Naive thymus-derived CD4-positive, alpha-beta T cell (primary cell): ENCODE results near the gene GON4L. TPM values are rescaled to one million over a fixed set of nuclear protein-coding genes. Genes with fewer than 3 reads are reported as not detected.

Experiments used
- ATAC-seq: fragments of 150-1000 bp; cut with Tn5 transposase; 2 replicates; pipeline ENCODE4 v1.10.0; 2021; ENCODE audit warnings: mild to moderate bottlenecking, moderate library complexity
- CTCF ChIA-PET: fragments of 350-600 bp; sonication (Branson Sonifier 250); formaldehyde crosslinking; loops from one replicate; lab custom pipeline; 2021; ENCODE audit warnings: antibody characterized with exemption; lab: Charles Lee
- POLR2A ChIA-PET: fragments of 350-600 bp; sonication (Branson Sonifier 250); formaldehyde crosslinking; loops from one replicate; lab custom pipeline; 2021; ENCODE audit warnings: antibody characterized with exemption, inconsistent platforms; lab: Charles Lee
- DNase-seq, 9 donors: peaks; one replicate each; pipeline versions ENCODE4 v3.0.0 to v3.0.0-alpha.2; 2020 to 2022; ENCODE audit warnings: mixed read lengths in 1 of 9
- H3K27ac ChIP-seq: one replicate; pipeline ENCODE4 v1.7.0; 2013; ENCODE audit warnings: mild to moderate bottlenecking, low read depth, low read length, moderate library complexity
- H3K27me3 ChIP-seq, 2 donors: one replicate each; pipeline ENCODE4 v1.7.0; 2013; ENCODE audit warnings: low read length in 2 of 2, mild to moderate bottlenecking in 2 of 2, moderate library complexity in 2 of 2; ENCODE audit not compliant: control insufficient read depth in 2 of 2, insufficient read depth in 2 of 2
- H3K36me3 ChIP-seq, 3 experiments: 1 replicate in 2 of 3; 2 replicates in 1 of 3; pipeline ENCODE4 v1.7.0; 2013; ENCODE audit warnings: low read length in 3 of 3, mild to moderate bottlenecking in 3 of 3, moderate library complexity in 1 of 3; ENCODE audit not compliant: insufficient read depth in 3 of 3, control insufficient read depth in 2 of 3
- H3K4me1 ChIP-seq, 2 donors: one replicate each; pipeline ENCODE4 v1.7.0; 2013; ENCODE audit warnings: low read length in 2 of 2, mild to moderate bottlenecking in 2 of 2, moderate library complexity in 1 of 2; ENCODE audit not compliant: control insufficient read depth in 2 of 2, insufficient read depth in 2 of 2
- H3K4me3 ChIP-seq: 2 replicates; pipeline ENCODE4 v1.7.0; 2013; ENCODE audit warnings: mild to moderate bottlenecking, low read length
- H3K9me3 ChIP-seq, 3 experiments: 1 replicate in 2 of 3; 2 replicates in 1 of 3; pipeline ENCODE4 v1.7.0; 2013; ENCODE audit warnings: low read length in 3 of 3; ENCODE audit not compliant: control insufficient read depth in 2 of 3
- H3K27ac Mint-ChIP-seq, 9 donors: one replicate each; pipeline ENCODE4 v1.8.0; 2020 to 2022; ENCODE audit warnings: mixed read lengths in 9 of 9, mild to moderate bottlenecking in 8 of 9, moderate library complexity in 5 of 9, inconsistent platforms in 2 of 9
- H3K27me3 Mint-ChIP-seq, 5 donors: one replicate each; pipeline ENCODE4 v1.8.0; 2021 to 2022; ENCODE audit warnings: mixed read lengths in 5 of 5, mild to moderate bottlenecking in 1 of 5
- H3K36me3 Mint-ChIP-seq, 5 donors: one replicate each; pipeline ENCODE4 v1.8.0; 2020 to 2022; ENCODE audit warnings: mixed read lengths in 5 of 5, mild to moderate bottlenecking in 3 of 5, inconsistent platforms in 1 of 5
- H3K4me1 Mint-ChIP-seq, 7 donors: one replicate each; pipeline ENCODE4 v1.8.0; 2020 to 2022; ENCODE audit warnings: mixed read lengths in 7 of 7, mild to moderate bottlenecking in 3 of 7, inconsistent platforms in 1 of 7
- H3K4me3 Mint-ChIP-seq, 10 donors: one replicate each; pipeline ENCODE4 v1.8.0; 2020 to 2022; ENCODE audit warnings: mild to moderate bottlenecking in 10 of 10, mixed read lengths in 10 of 10, moderate library complexity in 6 of 10, inconsistent platforms in 2 of 10
- H3K9me3 Mint-ChIP-seq, 11 donors: one replicate each; pipeline ENCODE4 v1.8.0; 2020 to 2022; ENCODE audit warnings: mixed read lengths in 11 of 11, mild to moderate bottlenecking in 4 of 11, inconsistent platforms in 1 of 11, moderate library complexity in 1 of 11
- intact Hi-C, 2 donors: fragments of 100-400 bp; cut with micrococcal nuclease; formaldehyde crosslinking; loops; one replicate each; pipeline ENCODE4 v1.15.1; 2023
- polyA plus RNA-seq, 2 donors: library from polyadenylated mRNA; unstranded; fragments of 300-500 nt; fragmentation: Illumina TruSeq; gene quantifications; one replicate each; pipeline ENCODE4 v1.2.3, GENCODE V29; 2021
- total RNA-seq, 6 experiments: library from RNA in 5 of 6; stranded (reverse) in 5 of 6; gene quantifications; 1 replicate in 5 of 6; 2 replicates in 1 of 6; pipeline ENCODE4 v1.2.3 and lab custom pipeline; 2021 to 2026

The GON4L gene
- total and polyA plus RNA-seq, 7 experiments from 2014 or later, result 25.4 to 138 (median 101) TPM

DNA sequence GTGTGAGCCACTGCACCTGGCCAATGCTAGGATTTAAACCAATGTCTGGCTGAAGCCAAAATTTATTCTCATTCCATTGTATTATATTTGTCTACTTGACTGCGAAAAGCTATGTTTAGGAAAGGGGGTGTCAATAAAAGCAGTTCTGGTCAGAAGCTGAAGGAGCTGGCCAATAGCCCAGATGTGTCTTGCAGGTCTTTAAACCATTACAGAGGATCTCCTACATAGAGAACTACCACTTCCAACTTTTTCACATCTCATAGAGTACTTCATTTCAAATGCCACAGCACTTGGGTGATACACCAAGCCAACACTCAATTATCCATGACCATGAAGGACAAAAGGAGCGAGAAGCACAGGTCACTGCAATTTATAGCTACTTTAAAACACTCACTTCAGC lies 4.9 kb upstream of the GON4L start:
- Histone ChIP-seq H3K4me3 (no peak overlapping the region), H3K36me3 (no peaks in the 10 kb centered on the region), H3K9me3 (no peaks in the 10 kb centered on the region), H3K27me3 (no peaks in the 10 kb centered on the region), H3K4me1 (peaks cover 10 to 12% of the 10 kb centered on the region in 2 donors), H3K27ac (no peak overlapping the region)
- H3K27ac Mint-ChIP-seq, result no peak overlapping the region
- DNase-seq, result no peak
- no peak for ATAC-seq
- POLR2A ChIA-PET, result no interaction called here
- H3K9me3 Mint-ChIP-seq, result no peaks in the 10 kb centered on the region
- CTCF ChIA-PET, result interaction anchor here (0.6 kb wide), 1 partner anchor 118 kb away, joined by 3 read pairs; no protein-coding TSS in a partner anchor
- intact Hi-C loops, result no loop called here
- peaks cover 0 to 24% (median 11%) of the 10 kb centered on the region in 5 donors for H3K27me3 Mint-ChIP-seq
- H3K4me3 Mint-ChIP-seq, result no peak overlapping the region
- peaks cover 0 to 7% (median 0%) of the 10 kb centered on the region in 5 donors for H3K36me3 Mint-ChIP-seq
- H3K4me1 Mint-ChIP-seq, result peaks cover 0 to 42% (median 20%) of the 10 kb centered on the region in 7 donors

DNA sequence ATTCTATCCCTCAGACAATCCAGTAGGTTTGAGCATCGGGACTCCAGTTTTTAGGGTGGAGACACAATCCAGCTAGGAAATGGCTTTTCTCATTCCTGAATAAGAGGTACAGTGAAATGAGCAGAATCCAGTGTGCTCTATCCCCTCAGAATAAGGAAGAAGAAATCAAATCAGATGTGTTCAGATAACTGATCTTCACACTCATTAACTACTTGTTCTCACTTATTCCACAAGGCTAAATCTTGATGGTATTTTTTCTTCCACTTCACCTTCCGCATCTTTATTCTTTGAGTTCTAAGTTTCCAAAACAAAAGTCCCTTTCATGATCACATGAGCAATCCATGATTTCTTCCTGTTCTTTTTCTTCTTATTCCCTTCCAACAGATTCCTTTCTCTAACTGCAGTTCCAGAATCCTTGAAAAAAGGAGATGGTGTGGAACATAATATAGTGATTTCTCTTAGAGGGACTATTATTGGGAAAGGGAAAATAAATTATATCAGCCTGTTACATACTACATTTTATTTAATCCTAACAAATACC lies 4.0 kb upstream of the GON4L start:
- intact Hi-C loops, result no loop called here
- Histone ChIP-seq H3K9me3 (no peaks in the 10 kb centered on the region), H3K4me1 (peaks cover 16 to 18% of the 10 kb centered on the region in 2 donors), H3K36me3 (no peaks in the 10 kb centered on the region), H3K27ac (no peak overlapping the region), H3K27me3 (no peaks in the 10 kb centered on the region), H3K4me3 (no peak overlapping the region)
- Mint-ChIP-seq H3K9me3 (no peaks in the 10 kb centered on the region), H3K36me3 (peaks cover 0 to 8% (median 0%) of the 10 kb centered on the region in 5 donors), H3K4me3 (peak overlapping the region in 2 of 10 donors; percentile 39 to 95), H3K4me1 (peaks cover 0 to 44% (median 28%) of the 10 kb centered on the region in 7 donors), H3K27ac (peak overlapping the region in 1 of 9 donors; percentile 74), H3K27me3 (peaks cover 0 to 24% (median 11%) of the 10 kb centered on the region in 5 donors)
- CTCF ChIA-PET, result no interaction called here
- ATAC-seq (no peak), DNase-seq (no peak)
- POLR2A ChIA-PET, result interaction anchor here (0.7 kb wide), 1 partner anchor 176 kb away, joined by 3 read pairs; no protein-coding TSS in a partner anchor

DNA sequence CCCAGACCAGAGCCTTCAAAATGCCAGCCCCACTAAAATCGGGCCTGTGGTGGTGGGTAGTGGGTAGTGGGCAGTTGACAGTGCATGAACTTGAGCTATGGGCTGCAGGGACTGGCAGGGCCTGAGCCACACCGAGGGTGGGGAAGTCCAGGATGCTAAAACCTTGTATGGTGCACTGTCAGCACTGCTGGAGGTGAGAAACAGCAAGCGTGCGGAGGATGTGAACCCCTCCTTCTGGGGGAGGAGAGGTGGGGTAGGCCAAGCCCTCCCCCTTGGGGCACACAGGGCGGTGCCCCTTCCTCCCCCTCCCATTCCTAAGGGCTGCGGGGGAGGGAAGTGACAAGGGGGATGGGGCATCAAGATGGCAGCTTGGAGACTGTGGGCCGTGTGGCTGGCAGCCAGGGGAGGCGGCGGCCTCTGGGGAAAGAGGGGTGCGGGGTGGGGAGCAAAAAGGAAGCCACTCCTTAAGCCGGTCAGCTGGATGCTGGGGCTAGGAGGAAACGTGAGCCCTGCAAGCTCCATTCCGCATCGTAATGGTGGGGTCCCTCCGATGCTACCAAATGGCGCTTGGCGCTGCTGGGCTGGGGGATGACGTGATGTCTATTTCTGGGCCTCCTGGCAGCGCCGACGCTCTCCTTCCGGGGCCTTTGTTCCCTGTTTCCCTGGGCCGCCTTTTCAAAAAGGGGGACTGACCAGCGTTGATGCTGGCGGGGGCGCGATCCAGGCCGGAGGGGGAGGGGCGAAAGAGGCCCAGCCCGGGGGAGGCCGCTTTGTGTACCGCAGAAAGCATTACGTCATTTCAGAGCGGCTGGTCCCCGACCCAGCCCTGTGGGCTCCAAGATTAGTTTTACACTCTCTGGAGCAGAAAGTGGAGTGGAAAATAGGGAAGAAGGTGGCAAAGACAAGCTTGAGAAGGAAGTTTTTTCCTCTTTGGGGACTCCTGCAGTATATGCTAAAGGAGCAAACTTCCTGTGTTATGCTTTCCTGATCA lies 3.2 kb upstream of the GON4L start:
- ChIA-PET CTCF (no interaction called here), POLR2A (interaction anchor here (0.7 to 1.5 kb wide), 4 partner anchors 13 to 175 kb away, joined by 3 to 6 read pairs (median 4); partner anchors contain the start of gene KHDC4)
- H3K27ac Mint-ChIP-seq, result peak overlapping the region in 5 of 9 donors; percentile 59 to 95 (median 84)

DNA sequence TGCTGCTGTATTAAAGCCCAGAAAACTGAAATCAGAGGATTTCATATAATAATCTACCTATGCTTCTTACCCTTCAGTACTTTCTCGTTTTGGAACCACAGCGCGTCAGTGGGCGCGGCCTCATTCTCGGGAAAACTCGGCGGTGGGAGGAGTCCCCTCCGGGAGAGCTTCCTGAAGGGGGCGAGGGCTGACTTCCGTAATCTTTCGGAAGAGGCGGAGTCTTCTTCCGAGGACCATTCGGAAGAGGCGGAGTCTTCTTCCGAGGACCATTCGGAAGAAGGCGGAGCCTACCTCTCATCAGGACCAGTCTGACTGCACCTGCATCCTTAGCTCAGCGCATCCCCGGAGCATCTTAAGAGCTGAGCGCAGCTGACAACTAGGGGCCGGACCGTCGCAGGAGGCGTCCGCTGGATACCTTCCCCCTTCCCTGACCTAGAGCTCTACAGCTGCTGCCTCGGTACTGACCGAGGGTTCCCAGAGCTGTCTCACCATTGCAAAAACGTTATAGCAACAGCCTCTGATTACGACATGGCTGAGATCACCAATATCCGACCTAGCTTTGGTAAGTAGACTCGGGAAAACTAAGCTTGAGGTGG lies 2.3 kb upstream of the GON4L start, which contains the start of gene SYT11:
TSS of gene SYT11 (plus strand) at position 334 of the 596 bp plus-strand sequence. CDS start at position 529, 195 bp downstream.
- Mint-ChIP-seq H3K4me3 (peak within 1 kb of the TSS; percentile 75 to 95 (median 92)), H3K27me3 (peaks cover 0 to 24% (median 11%) of the 10 kb centered on the region in 5 donors), H3K36me3 (peaks cover 0 to 13% (median 4%) of the 10 kb centered on the region in 5 donors), H3K27ac (peak within 1 kb of the TSS; percentile 64 to 97 (median 86)), H3K4me1 (peaks cover 0 to 51% (median 39%) of the 10 kb centered on the region in 7 donors), H3K9me3 (no peaks in the 10 kb centered on the region)
- peak; percentile 90 for ATAC-seq
- Histone ChIP-seq H3K27me3 (no peaks in the 10 kb centered on the region), H3K36me3 (peaks cover 0 to 6% (median 0%) of the 10 kb centered on the region in 3 experiments), H3K4me1 (peaks cover 17 to 25% of the 10 kb centered on the region in 2 donors), H3K27ac (peak within 1 kb of the TSS; percentile 72), H3K4me3 (peak within 1 kb of the TSS; percentile 62), H3K9me3 (no peaks in the 10 kb centered on the region)
- peak; percentile 78 to 93 (median 90) for DNase-seq
- ChIA-PET POLR2A (interaction anchor here (0.6 to 1.5 kb wide), 6 partner anchors 13 to 1892 kb away, joined by 3 to 6 read pairs (median 4); partner anchors contain the start of genes CREB3L4 and KHDC4), CTCF (no interaction called here)
- intact Hi-C loops, result loop anchor here (1.0 to 10.0 kb wide), 19 partner anchors 52 to 1902 kb away; partner anchors contain the start of genes LAMTOR2 (in 2 of the 2), RIT1 (in 2 of the 2), ADAR (in 1 of the 2) and ARHGEF2 (in 1 of the 2)

More for the DNA sequence above, 3.2 kb upstream of the GON4L start:
- no peaks in the 10 kb centered on the region for H3K36me3 ChIP-seq
- no peaks in the 10 kb centered on the region for H3K27me3 ChIP-seq
- ATAC-seq, result peak; percentile 56
- H3K4me1 ChIP-seq, result peaks cover 17 to 22% of the 10 kb centered on the region in 2 donors
- Mint-ChIP-seq H3K9me3 (no peaks in the 10 kb centered on the region), H3K4me1 (peaks cover 0 to 51% (median 37%) of the 10 kb centered on the region in 7 donors), H3K36me3 (peaks cover 0 to 10% (median 1%) of the 10 kb centered on the region in 5 donors), H3K4me3 (peak overlapping the region in 5 of 10 donors; percentile 17 to 95 (median 82)), H3K27me3 (peaks cover 0 to 24% (median 11%) of the 10 kb centered on the region in 5 donors)
- intact Hi-C loops, result loop anchor here (1.0 to 10.0 kb wide), 19 partner anchors 51 to 1903 kb away; partner anchors contain the start of genes LAMTOR2 (in 2 of the 2), RIT1 (in 2 of the 2), ADAR (in 1 of the 2) and ARHGEF2 (in 1 of the 2)
- H3K9me3 ChIP-seq, result no peaks in the 10 kb centered on the region
- H3K4me3 ChIP-seq, result peak overlapping the region; percentile 62
- DNase-seq, result peak in 3 of 9 donors; percentile 33 to 76 (median 45)
- H3K27ac ChIP-seq, result no peak overlapping the region

DNA sequence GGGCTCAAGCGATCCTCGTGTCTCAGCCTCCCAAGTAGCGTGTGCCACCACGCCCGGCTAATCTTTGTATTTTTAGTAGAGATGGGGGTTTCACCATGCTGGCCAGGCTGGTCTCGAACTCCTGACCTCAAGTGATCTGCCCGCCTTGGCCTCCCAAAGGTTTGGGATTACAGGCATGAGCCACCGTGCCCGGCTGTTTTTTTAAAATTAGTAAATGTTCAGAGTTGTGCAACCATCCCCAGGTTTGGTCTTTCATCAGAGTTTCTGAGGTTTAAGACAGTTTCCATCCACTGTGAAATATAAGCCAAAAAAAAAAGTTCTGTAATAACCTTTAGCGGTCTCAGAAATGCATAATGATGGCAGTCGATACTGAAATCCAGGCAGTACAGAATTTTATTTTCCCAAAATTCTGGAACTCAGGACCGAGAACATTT lies 1.8 kb upstream of the GON4L start:
- Mint-ChIP-seq H3K4me1 (peaks cover 0 to 51% (median 39%) of the 10 kb centered on the region in 7 donors), H3K27ac (peak overlapping the region; percentile 64 to 97 (median 86)), H3K9me3 (no peaks in the 10 kb centered on the region), H3K36me3 (peaks cover 0 to 13% (median 4%) of the 10 kb centered on the region in 5 donors), H3K27me3 (peaks cover 0 to 24% (median 11%) of the 10 kb centered on the region in 5 donors), H3K4me3 (peak overlapping the region; percentile 75 to 95 (median 92))
- ATAC-seq (no peak), DNase-seq (peak in 2 of 9 donors; percentile 26 to 31)
- no peaks in the 10 kb centered on the region for H3K9me3 ChIP-seq
- H3K4me3 ChIP-seq, result peak overlapping the region; percentile 62
- ChIA-PET POLR2A (interaction anchor here (0.6 to 1.4 kb wide), 5 partner anchors 21 to 1891 kb away, joined by 3 to 6 read pairs (median 4); partner anchors contain the start of genes CREB3L4 and KHDC4), CTCF (no interaction called here)
- H3K27me3 ChIP-seq, result no peaks in the 10 kb centered on the region
- H3K36me3 ChIP-seq, result peaks cover 0 to 11% (median 0%) of the 10 kb centered on the region in 3 experiments
- peak overlapping the region; percentile 72 for H3K27ac ChIP-seq
- H3K4me1 ChIP-seq, result peaks cover 17 to 25% of the 10 kb centered on the region in 2 donors
- intact Hi-C loops, result loop anchor here (1.0 to 10.0 kb wide), 19 partner anchors 52 to 1902 kb away; partner anchors contain the start of genes LAMTOR2 (in 2 of the 2), RIT1 (in 2 of the 2), ADAR (in 1 of the 2) and ARHGEF2 (in 1 of the 2)
